IMR-90 (cell line): ENCODE measurements around the gene GPHB5. TPM values are rescaled to one million over a fixed set of nuclear protein-coding genes. Genes with fewer than 3 reads are reported as not detected.

Experiments used
- ATAC-seq: fragments of 200-7000 bp; cut with Tn5 transposase; 2 replicates; pipeline ENCODE4 v1.9.1; 2020; ENCODE audit warnings: low read depth, mild to moderate bottlenecking, moderate library complexity
- BruUV-seq: library from RNA; stranded (reverse); fragments of 400-500 nt; replicated peaks from 2 replicates; lab custom pipeline; 2021; lab: Mats Ljungman, UMichigan
- CTCF ChIA-PET: fragments of 300-600 bp; formaldehyde crosslinking; extraction: SDS; loops from one replicate; lab custom pipeline; 2021; ENCODE audit warnings: antibody characterized with exemption; lab: Yijun Ruan, JAX
- POLR2A ChIA-PET: fragments of 300-600 bp; sonication (Branson Sonifier 250); formaldehyde crosslinking; loops from one replicate; lab custom pipeline; 2022; ENCODE audit warnings: antibody characterized with exemption; ENCODE audit not compliant: unreplicated experiment; lab: Charles Lee
- DNase-seq: peaks from one replicate; pipeline ENCODE4 v3.0.0; 2013
- H2AFZ ChIP-seq: replicated peaks from 2 replicates; pipeline ENCODE3; 2013; ENCODE audit warnings: low read length, mild to moderate bottlenecking; ENCODE audit not compliant: poor library complexity
- H2AK5ac ChIP-seq: 2 replicates; pipeline ENCODE4 v1.6.1; 2013; ENCODE audit warnings: low read depth, low read length, inconsistent platforms
- H2AK9ac ChIP-seq: replicated peaks from 2 replicates; pipeline ENCODE3; 2013; ENCODE audit warnings: mild to moderate bottlenecking, low read depth, low read length, moderate library complexity; ENCODE audit not compliant: poor library complexity
- H2BK120ac ChIP-seq: 2 replicates; pipeline ENCODE4 v1.6.1; 2013; ENCODE audit warnings: low read depth, low read length, inconsistent platforms
- H2BK15ac ChIP-seq: 3 replicates; pipeline ENCODE4 v1.6.1; 2013; ENCODE audit warnings: low read depth, low read length, inconsistent platforms
- H2BK20ac ChIP-seq: 2 replicates; pipeline ENCODE4 v1.6.1; 2013; ENCODE audit warnings: low read depth, mild to moderate bottlenecking, inconsistent platforms, low read length, moderate library complexity
- H2BK5ac ChIP-seq: 2 replicates; pipeline ENCODE4 v1.6.1; 2013; ENCODE audit warnings: mild to moderate bottlenecking, low read depth, low read length, inconsistent platforms; ENCODE audit not compliant: poor library complexity, severe bottlenecking
- H3K14ac ChIP-seq: replicated peaks from 2 replicates; pipeline ENCODE4 v1.6.1; 2013; ENCODE audit warnings: low read depth, low read length, inconsistent platforms
- H3K18ac ChIP-seq: 2 replicates; pipeline ENCODE4 v1.6.1; 2013; ENCODE audit warnings: low read depth, low read length, control low read depth
- H3K23ac ChIP-seq: 2 replicates; pipeline ENCODE4 v1.6.1; 2013; ENCODE audit warnings: low read depth, low read length, inconsistent platforms
- H3K27ac ChIP-seq: 2 replicates; pipeline ENCODE4 v1.5.1; 2013; ENCODE audit warnings: mild to moderate bottlenecking, control low read depth, low read length; ENCODE audit not compliant: insufficient read depth
- H3K27me3 ChIP-seq: 2 replicates; pipeline ENCODE4 v1.6.1; 2013; ENCODE audit warnings: low read length; ENCODE audit not compliant: control insufficient read depth, insufficient read depth
- H3K36me3 ChIP-seq: 2 replicates; pipeline ENCODE4 v1.6.1; 2013; ENCODE audit warnings: low read length, mixed read lengths; ENCODE audit not compliant: control insufficient read depth, insufficient read depth
- H3K4ac ChIP-seq: 2 replicates; pipeline ENCODE4 v1.6.1; 2013; ENCODE audit warnings: low read depth, low read length, inconsistent platforms
- H3K4me1 ChIP-seq: 2 replicates; pipeline ENCODE4 v1.6.1; 2013; ENCODE audit warnings: low read length, mixed read lengths; ENCODE audit not compliant: control insufficient read depth, insufficient read depth
- H3K4me2 ChIP-seq: 2 replicates; pipeline ENCODE4 v1.6.1; 2013; ENCODE audit warnings: low read depth, mild to moderate bottlenecking, control low read depth, low read length, moderate library complexity
- H3K4me3 ChIP-seq: 2 replicates; pipeline ENCODE4 v1.5.1; 2013; ENCODE audit warnings: low read depth, mild to moderate bottlenecking, control low read depth, low read length, moderate library complexity; ENCODE audit not compliant: insufficient read depth
- H3K56ac ChIP-seq: 2 replicates; pipeline ENCODE4 v1.6.1; 2013; ENCODE audit warnings: low read length, inconsistent platforms; ENCODE audit not compliant: insufficient read depth; ENCODE audit errors: extremely low read depth
- H3K79me1 ChIP-seq, 2 experiments: 2 replicates each; pipeline ENCODE4 v1.6.1; 2013; ENCODE audit warnings: low read length in 2 of 2, inconsistent platforms in 1 of 2, low read depth in 1 of 2
- H3K9ac ChIP-seq: 2 replicates; pipeline ENCODE4 v1.6.1; 2013; ENCODE audit warnings: low read depth, low read length, control low read depth
- H3K9me1 ChIP-seq: 2 replicates; pipeline ENCODE4 v1.6.1; 2013; ENCODE audit warnings: low read length, inconsistent platforms; ENCODE audit not compliant: insufficient read depth
- H3K9me3 ChIP-seq: 2 replicates; pipeline ENCODE4 v1.6.1; 2013; ENCODE audit warnings: low read length; ENCODE audit not compliant: control insufficient read depth, insufficient read depth
- H4K20me1 ChIP-seq: 2 replicates; pipeline ENCODE4 v1.6.1; 2013; ENCODE audit warnings: low read length, inconsistent platforms; ENCODE audit not compliant: insufficient read depth
- H4K5ac ChIP-seq: 2 replicates; pipeline ENCODE4 v1.6.1; 2013; ENCODE audit warnings: mild to moderate bottlenecking, low read depth, low read length, control low read depth
- H4K8ac ChIP-seq, 2 experiments: 2 replicates each; pipeline ENCODE4 v1.6.1; 2013; ENCODE audit warnings: low read depth in 2 of 2, low read length in 2 of 2, control low read depth in 1 of 2, inconsistent platforms in 1 of 2
- H4K91ac ChIP-seq: 2 replicates; pipeline ENCODE4 v1.6.1; 2013; ENCODE audit warnings: low read depth, low read length, inconsistent platforms; ENCODE audit not compliant: insufficient read depth
- BHLHE40 ChIP-seq: fragments of 150-350 bp; IDR thresholded peaks from 2 replicates; pipeline ENCODE4 v1.6.1; 2016; ENCODE audit warnings: mild to moderate bottlenecking, low read depth, low read length
- CEBPB ChIP-seq: IDR thresholded peaks from 2 replicates; pipeline ENCODE4 v1.6.1; 2012; ENCODE audit warnings: low read depth, low read length, improper control_type of control experiment
- CHD1 ChIP-seq: IDR thresholded peaks from 2 replicates; pipeline ENCODE4 v1.6.1; 2012; ENCODE audit warnings: low read depth, low read length, improper control_type of control experiment
- ELK1 ChIP-seq: fragments of 150-350 bp; IDR thresholded peaks from 2 replicates; pipeline ENCODE4 v1.6.1; 2016; ENCODE audit warnings: low read depth, mild to moderate bottlenecking, low read length, moderate library complexity, borderline replicate concordance
- FOS ChIP-seq: fragments of 150-350 bp; IDR thresholded peaks from 2 replicates; pipeline ENCODE4 v1.6.1; 2016; ENCODE audit warnings: low read depth, low read length
- MAFK ChIP-seq: IDR thresholded peaks from 2 replicates; pipeline ENCODE4 v1.6.1; 2012; ENCODE audit warnings: low read depth, low read length, improper control_type of control experiment
- MAZ ChIP-seq: IDR thresholded peaks from 2 replicates; pipeline ENCODE4 v1.6.1; 2012; ENCODE audit warnings: low read depth, mild to moderate bottlenecking, low read length, improper control_type of control experiment, moderate library complexity, borderline replicate concordance
- NFE2L2 ChIP-seq: fragments of 150-350 bp; IDR thresholded peaks from 2 replicates; pipeline ENCODE4 v1.6.1; 2016; ENCODE audit warnings: low read depth, mild to moderate bottlenecking, low read length
- POLR2A ChIP-seq: IDR thresholded peaks from 2 replicates; pipeline ENCODE4 v1.6.1; 2012; ENCODE audit warnings: mild to moderate bottlenecking, low read depth, low read length
- RAD21 ChIP-seq: IDR thresholded peaks from 2 replicates; pipeline ENCODE4 v1.6.1; 2012; ENCODE audit warnings: low read length, improper control_type of control experiment
- RCOR1 ChIP-seq: IDR thresholded peaks from 2 replicates; pipeline ENCODE4 v1.6.1; 2012; ENCODE audit warnings: mild to moderate bottlenecking, low read length, improper control_type of control experiment; ENCODE audit not compliant: insufficient replicate concordance
- RFX5 ChIP-seq: IDR thresholded peaks from 2 replicates; pipeline ENCODE4 v1.8.0; 2012; ENCODE audit warnings: low read depth, mild to moderate bottlenecking, low read length, moderate library complexity
- SMC3 ChIP-seq: fragments of 150-350 bp; IDR thresholded peaks from 2 replicates; pipeline ENCODE4 v1.6.1; 2016; ENCODE audit warnings: low read depth, mild to moderate bottlenecking, antibody characterized with exemption, low read length, moderate library complexity
- WGBS, 2 experiments: methylation state at CpG; one replicate each; pipeline versions ENCODE4 v1.1.5 to v1.1.7; 2013; ENCODE audit warnings: missing lambda C conversion rate in 2 of 2; ENCODE audit not compliant: insufficient read length in 1 of 2; ENCODE audit errors: extremely low coverage in 2 of 2; 5-methylcytosine and 5-hydroxymethylcytosine counted together
- dilution Hi-C: fragments of 300-500 bp; cut with HindIII; formaldehyde crosslinking; loops from one replicate; pipeline ENCODE4 v1.14.3; 2018; ENCODE audit warnings: low sequenced_read_pairs; ENCODE audit not compliant: unreplicated experiment
- in situ Hi-C: fragments of 300-500 bp; cut with MboI; formaldehyde crosslinking; loops from 3 replicates; pipeline ENCODE4 v1.14.3; 2019; ENCODE audit warnings: low sequenced_read_pairs, inconsistent platforms, mixed read lengths
- intact Hi-C: fragments of 100-400 bp; cut with micrococcal nuclease; formaldehyde crosslinking; loops from 2 replicates; pipeline ENCODE4 v1.10.0; 2022
- polyA plus RNA-seq, 3 experiments: library from polyadenylated mRNA; depleted of rRNA; stranded (reverse); fragments of >200 nt; gene quantifications; 2 replicates each; pipeline ENCODE4 v1.2.3, GENCODE V29; 2012; ENCODE audit warnings: low replicate concordance in 1 of 3
- total RNA-seq: library from RNA; depleted of rRNA; stranded (reverse); fragments of >200 nt; gene quantifications from 2 replicates; pipeline ENCODE4 v1.2.3, GENCODE V29; 2012
- TF ChIP-seq, protein P1 (sequence below): fragments of 150-350 bp; IDR thresholded peaks from 2 replicates; pipeline ENCODE4 v1.6.1; 2017; ENCODE audit warnings: mild to moderate bottlenecking, antibody characterized with exemption, low read length, low read depth
- TF ChIP-seq, protein P2 (sequence below): conservative IDR thresholded peaks from 2 replicates; pipeline ENCODE4 v1.5.1; 2012; ENCODE audit warnings: mild to moderate bottlenecking, low read depth, low read length, improper control_type of control experiment

GPHB5 gene
- total and polyA plus RNA-seq, 2 of the 4 experiments (the other 2 are of a cell fraction): not detected

DNA sequence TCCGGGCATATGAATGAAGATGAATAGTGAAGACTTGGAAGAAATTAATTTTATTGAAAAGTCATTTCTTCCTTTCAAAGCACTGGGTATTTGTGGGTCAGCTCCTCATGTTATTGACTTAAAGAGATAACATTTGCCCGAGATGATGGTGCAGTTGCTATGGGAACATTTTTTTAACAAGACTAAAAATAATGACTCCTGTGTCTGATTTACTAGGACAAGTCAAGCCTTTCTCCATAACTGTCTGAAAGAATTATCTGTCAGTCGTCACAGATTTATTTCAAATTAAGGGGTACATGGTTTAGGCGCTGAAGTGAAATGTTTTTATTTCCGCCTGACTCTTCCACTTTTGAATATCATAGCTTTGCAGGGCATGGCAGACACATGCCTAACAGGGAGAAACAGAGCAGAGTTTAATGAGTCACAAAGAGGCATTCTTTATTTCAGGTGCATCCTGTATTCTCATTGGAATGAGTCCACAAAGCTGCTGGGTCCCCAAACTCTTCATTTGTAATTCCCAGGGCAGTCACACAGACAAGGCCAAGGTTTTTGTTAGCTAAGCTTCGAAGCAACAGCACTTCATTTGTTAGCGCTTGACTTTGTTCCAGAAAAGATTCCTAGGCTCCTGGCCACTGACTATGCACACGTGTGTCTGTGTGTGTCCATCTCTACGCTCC is 4.3 kb upstream of the GPHB5 start:
- no peaks in the 10 kb centered on the region for H3K79me1 ChIP-seq
- POLR2A ChIA-PET: no interaction called here
- WGBS, 2 experiments: no CpG with 5 or more reads among the region's 9 CpGs

More for the DNA sequence above, 4.3 kb upstream of the GPHB5 start:
- Histone ChIP-seq H2BK5ac (no peak overlapping the region), H3K23ac (no peak overlapping the region), H2AK5ac (no peak overlapping the region), H2BK120ac (no peak overlapping the region), H3K9me1 (no peaks in the 10 kb centered on the region), H2BK15ac (no peak overlapping the region), H3K18ac (no peak overlapping the region), H3K4me1 (no peaks in the 10 kb centered on the region), H3K4me2 (no peak overlapping the region), H3K14ac (no peak overlapping the region), H4K20me1 (no peaks in the 10 kb centered on the region), H3K4me3 (no peak overlapping the region), H3K4ac (no peak overlapping the region), H2AK9ac (no peak overlapping the region), H4K8ac (no peak overlapping the region), H3K56ac (no peak overlapping the region), H3K27me3 (peaks cover 12% of the 10 kb centered on the region), H3K36me3 (no peaks in the 10 kb centered on the region), H3K27ac (no peak overlapping the region), H3K9ac (no peak overlapping the region), H2BK20ac (no peak overlapping the region), H4K91ac (no peak overlapping the region), H2AFZ (no peak overlapping the region), H3K9me3 (no peaks in the 10 kb centered on the region), H4K5ac (no peak overlapping the region)
- no peak for TF ChIP-seq CHD1
- TF ChIP-seq RAD21: no peak
- TF ChIP-seq, protein P1, sequence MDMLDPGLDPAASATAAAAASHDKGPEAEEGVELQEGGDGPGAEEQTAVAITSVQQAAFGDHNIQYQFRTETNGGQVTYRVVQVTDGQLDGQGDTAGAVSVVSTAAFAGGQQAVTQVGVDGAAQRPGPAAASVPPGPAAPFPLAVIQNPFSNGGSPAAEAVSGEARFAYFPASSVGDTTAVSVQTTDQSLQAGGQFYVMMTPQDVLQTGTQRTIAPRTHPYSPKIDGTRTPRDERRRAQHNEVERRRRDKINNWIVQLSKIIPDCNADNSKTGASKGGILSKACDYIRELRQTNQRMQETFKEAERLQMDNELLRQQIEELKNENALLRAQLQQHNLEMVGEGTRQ: no peak
- no peak for TF ChIP-seq ELK1
- no peak for TF ChIP-seq POLR2A
- TF ChIP-seq SMC3: no peak
- TF ChIP-seq, protein P2, sequence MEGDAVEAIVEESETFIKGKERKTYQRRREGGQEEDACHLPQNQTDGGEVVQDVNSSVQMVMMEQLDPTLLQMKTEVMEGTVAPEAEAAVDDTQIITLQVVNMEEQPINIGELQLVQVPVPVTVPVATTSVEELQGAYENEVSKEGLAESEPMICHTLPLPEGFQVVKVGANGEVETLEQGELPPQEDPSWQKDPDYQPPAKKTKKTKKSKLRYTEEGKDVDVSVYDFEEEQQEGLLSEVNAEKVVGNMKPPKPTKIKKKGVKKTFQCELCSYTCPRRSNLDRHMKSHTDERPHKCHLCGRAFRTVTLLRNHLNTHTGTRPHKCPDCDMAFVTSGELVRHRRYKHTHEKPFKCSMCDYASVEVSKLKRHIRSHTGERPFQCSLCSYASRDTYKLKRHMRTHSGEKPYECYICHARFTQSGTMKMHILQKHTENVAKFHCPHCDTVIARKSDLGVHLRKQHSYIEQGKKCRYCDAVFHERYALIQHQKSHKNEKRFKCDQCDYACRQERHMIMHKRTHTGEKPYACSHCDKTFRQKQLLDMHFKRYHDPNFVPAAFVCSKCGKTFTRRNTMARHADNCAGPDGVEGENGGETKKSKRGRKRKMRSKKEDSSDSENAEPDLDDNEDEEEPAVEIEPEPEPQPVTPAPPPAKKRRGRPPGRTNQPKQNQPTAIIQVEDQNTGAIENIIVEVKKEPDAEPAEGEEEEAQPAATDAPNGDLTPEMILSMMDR: no peak
- no peak for TF ChIP-seq MAZ
- TF ChIP-seq BHLHE40: no peak
- no peak for TF ChIP-seq NFE2L2
- TF ChIP-seq RCOR1: no peak
- TF ChIP-seq FOS: no peak
- no peak for TF ChIP-seq CEBPB
- no peak for TF ChIP-seq MAFK
- no peak for TF ChIP-seq RFX5
- DNase-seq (no peak), ATAC-seq (no peak)
- dilution Hi-C loops (no loop called here), in situ Hi-C loops (no loop called here), intact Hi-C loops (no loop called here)
- CTCF ChIA-PET: interaction anchor here (0.7 kb wide), 1 partner anchor 1060 kb away, joined by 3 read pairs; no protein-coding TSS in a partner anchor
- BruUV-seq: no TSS peak
